HCT116 (cell line): ENCODE measurements around the gene IFNA10. TPM values are rescaled to one million over a fixed set of nuclear protein-coding genes. Genes with fewer than 3 reads are reported as not detected.

ENCODE experiments used
- CTCF ChIP-seq, 3 experiments: fragments of 200-600 bp in 1 of 3; sonication (generic) in 1 of 3; IDR thresholded peaks in 2 of 3; conservative IDR thresholded peaks in 1 of 3; 2 replicates each; pipeline ENCODE4 v1.5.1; 2012 to 2017; ENCODE audit warnings: low read depth in 2 of 3, low read length in 2 of 3, antibody characterized with exemption in 1 of 3, borderline replicate concordance in 1 of 3, control low read depth in 1 of 3, mild to moderate bottlenecking in 1 of 3, mixed read lengths in 1 of 3, mixed run types in 1 of 3, moderate library complexity in 1 of 3; ENCODE audit not compliant: insufficient read depth in 1 of 3
- SRF ChIP-seq: IDR thresholded peaks from 2 replicates; pipeline ENCODE4 v1.6.1; 2012; ENCODE audit warnings: low read depth
- TCF7L2 ChIP-seq: IDR thresholded peaks from 2 replicates; pipeline ENCODE4 v1.7.0; 2011; ENCODE audit warnings: borderline replicate concordance, inconsistent platforms; ENCODE audit not compliant: insufficient read depth, insufficient read length; ENCODE audit errors: extremely low read depth
- YY1 ChIP-seq: IDR thresholded peaks from 2 replicates; pipeline ENCODE4 v1.6.1; 2011; ENCODE audit warnings: low read length, low read depth, moderate library complexity, mild to moderate bottlenecking; ENCODE audit not compliant: insufficient replicate concordance; ENCODE audit errors: extremely low read depth
- total RNA-seq: library from RNA; stranded (reverse); gene quantifications from one replicate; pipeline ENCODE4 v1.2.1, GENCODE V29; 2021; ENCODE audit not compliant: unreplicated experiment
- TF ChIP-seq, protein P1 (sequence below): IDR thresholded peaks from 2 replicates; pipeline ENCODE4 v1.6.1; 2012; ENCODE audit warnings: low read depth
- TF ChIP-seq, protein P2 (sequence below): IDR thresholded peaks from 2 replicates; pipeline ENCODE4 v1.6.1; 2012
- TF ChIP-seq, protein P3 (sequence below): IDR thresholded peaks from 2 replicates; pipeline ENCODE4 v1.6.1; 2012

The IFNA10 gene
- total RNA-seq, 1 experiment from 2014 or later, result not detected

DNA sequence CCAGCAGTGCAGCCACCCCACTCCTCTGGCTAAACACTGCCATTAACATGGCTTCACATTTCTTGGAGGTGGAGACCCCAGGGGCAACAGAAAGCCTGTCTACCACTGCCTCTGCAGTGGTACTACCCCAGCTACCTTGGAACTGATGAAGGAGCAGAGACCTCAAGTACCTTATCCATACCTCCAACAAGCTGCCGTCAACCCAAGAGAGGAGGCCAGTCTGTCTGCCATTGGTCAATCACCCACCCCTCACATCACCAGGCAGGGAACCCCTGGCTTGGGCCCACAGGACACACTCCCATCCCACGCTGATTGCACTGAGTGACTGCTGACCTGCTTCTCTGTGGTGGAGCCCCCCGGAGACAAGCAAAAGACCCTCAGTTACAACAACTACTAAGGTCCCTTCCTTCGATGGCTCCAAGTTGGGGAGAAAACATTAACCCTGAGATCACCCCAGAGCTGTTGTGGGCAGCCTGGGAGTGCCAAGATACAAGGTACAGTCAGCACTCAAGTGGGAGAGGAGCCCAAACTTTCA is 27.3 kb upstream of the IFNA10 start (continued):
- TF ChIP-seq, protein P1, sequence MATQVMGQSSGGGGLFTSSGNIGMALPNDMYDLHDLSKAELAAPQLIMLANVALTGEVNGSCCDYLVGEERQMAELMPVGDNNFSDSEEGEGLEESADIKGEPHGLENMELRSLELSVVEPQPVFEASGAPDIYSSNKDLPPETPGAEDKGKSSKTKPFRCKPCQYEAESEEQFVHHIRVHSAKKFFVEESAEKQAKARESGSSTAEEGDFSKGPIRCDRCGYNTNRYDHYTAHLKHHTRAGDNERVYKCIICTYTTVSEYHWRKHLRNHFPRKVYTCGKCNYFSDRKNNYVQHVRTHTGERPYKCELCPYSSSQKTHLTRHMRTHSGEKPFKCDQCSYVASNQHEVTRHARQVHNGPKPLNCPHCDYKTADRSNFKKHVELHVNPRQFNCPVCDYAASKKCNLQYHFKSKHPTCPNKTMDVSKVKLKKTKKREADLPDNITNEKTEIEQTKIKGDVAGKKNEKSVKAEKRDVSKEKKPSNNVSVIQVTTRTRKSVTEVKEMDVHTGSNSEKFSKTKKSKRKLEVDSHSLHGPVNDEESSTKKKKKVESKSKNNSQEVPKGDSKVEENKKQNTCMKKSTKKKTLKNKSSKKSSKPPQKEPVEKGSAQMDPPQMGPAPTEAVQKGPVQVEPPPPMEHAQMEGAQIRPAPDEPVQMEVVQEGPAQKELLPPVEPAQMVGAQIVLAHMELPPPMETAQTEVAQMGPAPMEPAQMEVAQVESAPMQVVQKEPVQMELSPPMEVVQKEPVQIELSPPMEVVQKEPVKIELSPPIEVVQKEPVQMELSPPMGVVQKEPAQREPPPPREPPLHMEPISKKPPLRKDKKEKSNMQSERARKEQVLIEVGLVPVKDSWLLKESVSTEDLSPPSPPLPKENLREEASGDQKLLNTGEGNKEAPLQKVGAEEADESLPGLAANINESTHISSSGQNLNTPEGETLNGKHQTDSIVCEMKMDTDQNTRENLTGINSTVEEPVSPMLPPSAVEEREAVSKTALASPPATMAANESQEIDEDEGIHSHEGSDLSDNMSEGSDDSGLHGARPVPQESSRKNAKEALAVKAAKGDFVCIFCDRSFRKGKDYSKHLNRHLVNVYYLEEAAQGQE, result no peak
- TF ChIP-seq, protein P2, sequence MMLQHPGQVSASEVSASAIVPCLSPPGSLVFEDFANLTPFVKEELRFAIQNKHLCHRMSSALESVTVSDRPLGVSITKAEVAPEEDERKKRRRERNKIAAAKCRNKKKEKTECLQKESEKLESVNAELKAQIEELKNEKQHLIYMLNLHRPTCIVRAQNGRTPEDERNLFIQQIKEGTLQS, result no peak
- TF ChIP-seq CTCF (IDR thresholded peaks at IDR 0.05 in 2 of 3, conservative IDR thresholded peaks at IDR 0.05 in 1 of 3; ENCODE audit: borderline replicate concordance in 1 of 3, insufficient read depth in 1 of 3, low read depth in 2 of 3, low read length in 2 of 3), result no peak
- no peak for TF ChIP-seq TCF7L2
- no peak for TF ChIP-seq SRF
- no peak for TF ChIP-seq YY1
- TF ChIP-seq, protein P3, sequence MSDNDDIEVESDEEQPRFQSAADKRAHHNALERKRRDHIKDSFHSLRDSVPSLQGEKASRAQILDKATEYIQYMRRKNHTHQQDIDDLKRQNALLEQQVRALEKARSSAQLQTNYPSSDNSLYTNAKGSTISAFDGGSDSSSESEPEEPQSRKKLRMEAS, result no peak
- TF ChIP-seq, all 23 proteins: peak for 0
